ENCODE results near the gene ZNF697. TPM values are rescaled to one million over a fixed set of nuclear protein-coding genes. Genes with fewer than 3 reads are reported as not detected.

The ZNF697 gene
- total and polyA plus RNA-seq, 7 donors, result 0.60 to 6.6 (median 2.4) TPM

DNA sequence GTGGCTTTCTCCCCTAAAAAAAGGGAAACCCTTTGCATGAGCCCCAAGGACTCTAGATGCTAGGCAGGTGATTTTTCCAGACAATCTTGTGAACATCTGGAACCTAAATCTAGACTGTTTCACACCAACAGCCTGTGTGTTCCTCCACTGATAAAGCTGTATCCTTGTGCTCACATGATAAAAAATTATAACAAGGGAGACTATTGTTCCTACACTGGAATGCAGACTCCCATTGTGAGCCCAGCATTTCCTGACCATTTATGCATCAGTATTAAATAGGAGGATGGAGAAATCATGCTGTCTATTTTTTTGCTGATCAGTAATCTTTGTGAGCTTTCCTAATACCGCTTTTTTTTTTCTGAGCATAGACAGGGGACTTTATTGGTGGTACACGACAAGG lies 52.5 kb downstream of the ZNF697 start:
- 92% methylated on average over 2 of the region's 2 CpGs for WGBS, 2 donors
- intact Hi-C loops (cut with DNase I), result no loop called here
- TF ChIP-seq EP300 (IDR thresholded peaks at IDR 0.05) (no peak), POLR2AphosphoS5 (IDR thresholded peaks at IDR 0.05) (no peak), POLR2A (IDR thresholded peaks at IDR 0.05) (no peak)
- TF ChIP-seq, protein P1, sequence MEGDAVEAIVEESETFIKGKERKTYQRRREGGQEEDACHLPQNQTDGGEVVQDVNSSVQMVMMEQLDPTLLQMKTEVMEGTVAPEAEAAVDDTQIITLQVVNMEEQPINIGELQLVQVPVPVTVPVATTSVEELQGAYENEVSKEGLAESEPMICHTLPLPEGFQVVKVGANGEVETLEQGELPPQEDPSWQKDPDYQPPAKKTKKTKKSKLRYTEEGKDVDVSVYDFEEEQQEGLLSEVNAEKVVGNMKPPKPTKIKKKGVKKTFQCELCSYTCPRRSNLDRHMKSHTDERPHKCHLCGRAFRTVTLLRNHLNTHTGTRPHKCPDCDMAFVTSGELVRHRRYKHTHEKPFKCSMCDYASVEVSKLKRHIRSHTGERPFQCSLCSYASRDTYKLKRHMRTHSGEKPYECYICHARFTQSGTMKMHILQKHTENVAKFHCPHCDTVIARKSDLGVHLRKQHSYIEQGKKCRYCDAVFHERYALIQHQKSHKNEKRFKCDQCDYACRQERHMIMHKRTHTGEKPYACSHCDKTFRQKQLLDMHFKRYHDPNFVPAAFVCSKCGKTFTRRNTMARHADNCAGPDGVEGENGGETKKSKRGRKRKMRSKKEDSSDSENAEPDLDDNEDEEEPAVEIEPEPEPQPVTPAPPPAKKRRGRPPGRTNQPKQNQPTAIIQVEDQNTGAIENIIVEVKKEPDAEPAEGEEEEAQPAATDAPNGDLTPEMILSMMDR (IDR thresholded peaks at IDR 0.05), result no peak
- DNase-seq, result no peak
- H3K9me3 ChIP-seq, result no peaks in the 10 kb centered on the region
- H3K36me3 ChIP-seq, result no peaks in the 10 kb centered on the region
- H3K4me3 ChIP-seq, result no peak overlapping the region
- no peaks in the 10 kb centered on the region for H3K4me1 ChIP-seq
- H3K27ac ChIP-seq, result no peak overlapping the region
- no peaks in the 10 kb centered on the region for H3K27me3 ChIP-seq

DNA sequence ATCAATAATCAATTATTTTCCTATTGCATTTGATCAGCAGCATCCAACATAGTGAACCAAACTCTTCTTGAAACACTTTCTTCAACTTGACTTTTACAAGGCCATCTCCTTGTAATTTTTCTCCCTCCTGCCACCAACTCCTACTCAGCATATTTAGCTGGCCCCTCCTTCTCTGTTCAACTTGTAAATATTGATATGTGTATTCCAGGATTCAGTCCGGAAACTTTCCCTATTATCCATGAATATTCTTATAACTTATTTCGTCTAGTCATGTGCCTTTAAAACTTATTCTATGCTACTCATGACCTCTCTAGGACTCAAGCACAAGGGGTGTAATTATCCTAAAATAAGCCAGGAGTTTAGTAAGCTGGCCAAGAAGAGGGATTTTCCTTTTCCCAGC lies 52.9 kb downstream of the ZNF697 start:
- Histone ChIP-seq H3K27me3 (no peaks in the 10 kb centered on the region), H3K36me3 (no peaks in the 10 kb centered on the region), H3K4me1 (no peaks in the 10 kb centered on the region), H3K4me3 (no peak overlapping the region), H3K9me3 (no peaks in the 10 kb centered on the region), H3K27ac (no peak overlapping the region)
- DNase-seq, result no peak
- 92% methylated on average over 2 of the region's 2 CpGs for WGBS, 2 donors
- no peak for TF ChIP-seq POLR2AphosphoS5 (IDR thresholded peaks at IDR 0.05)
- TF ChIP-seq POLR2A (IDR thresholded peaks at IDR 0.05), result no peak
- TF ChIP-seq, protein P1 (IDR thresholded peaks at IDR 0.05), result no peak
- no peak for TF ChIP-seq EP300 (IDR thresholded peaks at IDR 0.05)
- intact Hi-C loops (cut with DNase I), result no loop called here

DNA sequence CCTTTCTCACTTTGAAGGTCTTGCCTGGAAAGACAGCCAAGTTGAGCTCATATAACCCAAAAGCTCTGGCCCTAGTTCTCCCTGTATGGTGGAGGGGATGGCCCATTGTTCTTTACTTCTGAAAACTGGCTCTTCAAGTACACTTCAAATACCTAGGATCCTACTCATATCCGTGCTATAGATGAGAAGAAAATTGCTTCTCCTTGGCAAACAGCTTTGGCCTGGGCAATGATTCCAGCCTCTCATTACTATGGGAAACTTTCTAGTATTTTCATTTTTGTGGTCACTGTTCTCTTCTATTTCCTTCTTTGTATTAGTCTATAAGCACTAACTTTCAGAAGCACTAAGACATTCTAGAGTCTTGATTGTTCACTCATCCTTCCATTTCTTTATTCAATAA lies 53.7 kb downstream of the ZNF697 start:
- Histone ChIP-seq H3K9me3 (no peaks in the 10 kb centered on the region), H3K4me1 (no peaks in the 10 kb centered on the region), H3K27me3 (no peaks in the 10 kb centered on the region), H3K27ac (no peak overlapping the region), H3K36me3 (no peaks in the 10 kb centered on the region), H3K4me3 (no peak overlapping the region)
- intact Hi-C loops (cut with DNase I), result no loop called here
- 75 to 88% methylated on average over 1 of the region's 1 CpG for WGBS, 2 donors
- DNase-seq, result no peak
- no peak for TF ChIP-seq EP300 (IDR thresholded peaks at IDR 0.05)

DNA sequence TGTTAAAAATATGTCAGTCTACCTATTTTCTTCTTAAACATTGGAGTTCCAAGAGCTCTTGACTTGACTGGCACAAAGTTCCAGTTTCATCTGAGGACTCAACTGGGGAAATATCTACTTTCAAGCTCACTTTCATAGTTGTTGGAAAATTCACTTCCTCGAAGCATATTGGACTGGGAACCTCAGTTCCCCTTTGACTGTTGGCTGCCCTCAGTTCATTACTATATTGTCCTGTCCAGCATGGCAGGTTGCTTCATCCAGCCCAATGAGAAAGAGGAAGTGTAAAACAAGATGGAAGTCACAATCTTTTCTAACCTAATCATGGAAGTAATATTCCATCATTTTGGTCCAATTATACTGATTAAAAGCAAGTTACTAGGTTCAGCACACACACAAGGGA lies 54.3 kb downstream of the ZNF697 start:
- Histone ChIP-seq H3K9me3 (no peaks in the 10 kb centered on the region), H3K27me3 (no peaks in the 10 kb centered on the region), H3K4me3 (no peak overlapping the region), H3K4me1 (no peaks in the 10 kb centered on the region), H3K36me3 (no peaks in the 10 kb centered on the region), H3K27ac (no peak overlapping the region)
- no peak for TF ChIP-seq EP300 (IDR thresholded peaks at IDR 0.05)
- no peak for TF ChIP-seq POLR2A (IDR thresholded peaks at IDR 0.05)
- TF ChIP-seq POLR2AphosphoS5 (IDR thresholded peaks at IDR 0.05), result no peak
- TF ChIP-seq, protein P1 (IDR thresholded peaks at IDR 0.05), result no peak
- intact Hi-C loops (cut with DNase I), result no loop called here
- DNase-seq, result no peak
- 89 to 90% methylated on average over 1 of the region's 1 CpG for WGBS, 2 donors

DNA sequence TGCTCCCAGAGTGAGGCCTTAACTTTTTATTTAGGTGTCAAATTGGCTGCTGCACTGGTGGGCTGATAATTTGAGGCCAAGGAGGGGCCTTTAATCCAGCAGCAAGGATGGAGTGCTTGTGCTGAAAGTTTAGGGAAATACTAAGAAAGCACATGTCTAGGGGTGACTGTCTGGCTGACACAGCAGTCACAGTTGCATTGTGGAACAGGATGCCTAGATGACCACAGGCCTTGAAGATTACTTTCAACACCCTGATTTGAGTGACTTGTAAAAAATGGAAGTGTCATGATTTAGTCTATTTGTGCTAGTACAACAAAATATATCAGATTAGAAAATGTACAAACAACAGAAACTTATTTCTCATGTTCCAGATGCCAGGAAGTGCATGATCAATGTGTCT lies 57.7 kb downstream of the ZNF697 start:
- H3K4me1 ChIP-seq, result no peaks in the 10 kb centered on the region
- no peaks in the 10 kb centered on the region for H3K36me3 ChIP-seq
- no peak for DNase-seq
- no peak overlapping the region for H3K4me3 ChIP-seq
- intact Hi-C loops (cut with DNase I), result no loop called here
- no peak overlapping the region for H3K27ac ChIP-seq
- H3K9me3 ChIP-seq, result no peaks in the 10 kb centered on the region
- TF ChIP-seq EP300 (IDR thresholded peaks at IDR 0.05) (no peak), POLR2A (IDR thresholded peaks at IDR 0.05) (no peak), POLR2AphosphoS5 (IDR thresholded peaks at IDR 0.05) (no peak)
- TF ChIP-seq, protein P1 (IDR thresholded peaks at IDR 0.05), result no peak
- H3K27me3 ChIP-seq, result no peaks in the 10 kb centered on the region
